GM21825 (cell line): ENCODE measurements around the gene SLC6A13.

ENCODE experiments used
- ATAC-seq: cut with Tn5 transposase; IDR thresholded peaks from one replicate; pipeline ENCODE4 v1.9.1; 2021; ENCODE audit warnings: mild to moderate bottlenecking, moderate library complexity; ENCODE audit not compliant: unreplicated experiment

SLC6A13 gene

DNA sequence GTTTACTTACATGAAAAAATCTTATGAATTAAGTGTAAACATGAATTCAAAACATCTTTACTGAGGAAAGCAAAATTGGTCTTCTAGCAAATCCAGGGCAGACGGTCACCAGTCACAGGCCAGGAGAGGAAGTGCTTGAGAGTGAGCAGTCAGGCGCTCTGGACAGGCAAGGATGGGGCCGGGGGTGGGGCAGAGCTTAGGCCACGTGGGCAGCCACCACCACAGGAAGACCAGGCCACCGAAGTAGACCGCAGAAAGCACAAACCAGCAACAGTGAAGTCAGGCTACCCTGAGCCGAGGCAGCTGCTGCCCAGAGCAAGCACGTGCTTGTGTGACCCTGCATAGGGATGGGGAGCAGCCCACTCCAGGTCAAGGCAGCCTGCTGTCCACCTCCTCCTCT lies 82.2 kb downstream of the SLC6A13 start:
- ATAC-seq = no peak

DNA sequence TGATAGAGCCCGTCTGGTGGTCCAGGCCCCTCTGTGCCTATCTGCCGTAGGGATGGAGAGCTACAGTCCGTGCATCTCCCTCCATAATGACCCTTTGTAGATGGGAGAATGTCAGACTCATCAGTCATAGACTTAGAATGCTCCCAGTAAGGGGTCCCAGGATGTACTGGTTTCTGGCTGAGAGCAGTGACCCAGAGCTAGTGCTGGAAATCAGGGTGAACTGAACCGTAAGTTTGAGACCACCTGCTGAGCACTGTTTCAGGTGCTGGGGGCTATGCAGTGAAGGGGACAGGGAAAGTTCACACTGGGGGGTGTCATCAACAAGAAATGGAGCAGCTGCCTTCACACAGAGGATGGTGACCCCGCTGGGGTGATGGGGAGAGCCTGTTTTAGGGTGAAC lies 82.8 kb downstream of the SLC6A13 start:
- ATAC-seq = no peak

DNA sequence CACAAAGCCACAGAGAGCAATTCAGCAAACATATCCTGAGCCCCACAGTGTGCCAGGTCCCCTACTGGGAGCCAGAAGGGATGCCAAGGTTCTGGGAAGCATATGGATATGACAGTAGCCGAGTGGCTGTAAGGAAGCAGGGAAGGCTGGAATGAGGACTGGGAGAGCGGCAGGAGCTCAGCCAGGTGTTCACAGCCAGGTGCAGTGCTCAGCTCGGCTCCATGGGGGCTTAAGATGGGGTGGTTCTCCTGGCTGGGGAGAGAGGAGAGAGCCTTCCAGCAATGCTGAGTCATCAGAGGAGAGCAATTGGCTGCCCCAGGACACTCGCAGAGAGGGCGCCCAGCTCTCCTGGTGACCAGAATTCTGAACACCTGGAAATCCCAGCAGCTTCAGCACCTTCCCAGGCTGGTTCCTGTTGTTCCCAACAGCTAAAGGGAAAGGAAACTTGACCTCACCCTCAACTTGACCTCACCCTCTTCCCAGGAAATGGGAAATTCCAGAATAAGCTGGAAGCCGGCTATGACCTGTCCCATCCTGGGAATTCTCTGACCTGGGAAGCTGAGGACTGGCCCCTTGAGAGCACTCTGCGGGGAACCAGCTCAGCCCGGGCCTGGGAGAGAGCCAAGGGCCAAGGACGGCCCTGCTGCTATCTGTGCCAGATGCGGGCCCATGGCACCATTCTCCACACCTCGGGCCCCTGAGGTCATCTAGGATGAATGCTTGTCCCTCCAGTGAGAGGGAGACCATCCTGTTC lies 83.3 kb downstream of the SLC6A13 start:
- no peak for ATAC-seq

DNA sequence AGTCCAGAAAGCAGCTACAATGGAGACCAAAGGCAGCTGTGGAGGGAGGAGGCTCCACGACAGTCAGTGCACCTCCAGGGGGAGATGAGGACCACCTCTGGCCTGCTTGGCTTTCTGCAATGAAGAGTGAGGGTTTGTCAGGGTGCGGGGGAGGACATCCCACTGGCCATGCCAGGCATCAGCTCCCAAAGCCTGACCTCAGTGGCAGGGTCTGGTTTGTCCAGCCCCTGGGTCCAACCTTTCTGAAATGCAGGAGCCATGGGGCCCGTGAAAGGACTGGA lies 83.9 kb downstream of the SLC6A13 start:
- ATAC-seq = no peak

DNA sequence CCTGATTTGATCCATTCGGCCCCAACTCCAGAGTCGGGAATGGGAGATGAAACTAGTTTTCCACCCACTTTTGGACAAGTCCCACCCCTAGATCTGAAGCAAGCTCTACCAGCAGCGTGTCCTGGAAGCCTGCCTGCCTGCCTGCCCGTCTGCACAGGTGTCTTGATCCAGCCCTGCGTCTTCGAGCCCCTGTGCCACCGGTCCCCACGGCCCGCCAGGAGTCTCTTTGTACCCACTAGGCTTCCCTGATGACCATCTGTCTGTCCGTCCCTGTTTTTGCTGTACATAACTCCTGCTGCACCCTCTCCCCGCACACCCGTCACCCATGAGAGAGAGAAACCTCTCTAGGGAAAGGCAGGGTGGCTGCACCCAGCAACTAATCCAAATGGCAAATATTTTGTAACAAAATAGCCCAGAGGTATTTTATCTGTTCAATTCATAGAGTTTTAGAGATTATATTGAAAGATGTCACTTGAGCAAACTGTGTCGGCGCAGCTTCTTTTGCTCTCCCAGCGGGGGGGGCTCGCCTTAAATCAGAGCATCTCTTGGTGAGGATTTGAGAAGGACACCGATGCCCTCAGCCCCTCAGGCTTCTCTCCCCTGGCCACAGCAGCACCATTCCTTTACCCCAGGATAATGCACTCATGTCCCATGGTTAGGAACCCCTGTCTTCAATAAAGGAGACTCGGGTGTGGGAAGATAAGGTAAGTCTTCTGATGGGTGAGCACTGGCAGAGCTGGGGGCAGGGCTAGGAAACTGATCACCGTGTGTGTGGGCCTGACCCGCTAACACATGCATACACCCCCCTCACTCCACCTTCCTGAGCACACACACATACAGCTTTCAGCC lies 84.4 kb downstream of the SLC6A13 start:
- no peak for ATAC-seq

DNA sequence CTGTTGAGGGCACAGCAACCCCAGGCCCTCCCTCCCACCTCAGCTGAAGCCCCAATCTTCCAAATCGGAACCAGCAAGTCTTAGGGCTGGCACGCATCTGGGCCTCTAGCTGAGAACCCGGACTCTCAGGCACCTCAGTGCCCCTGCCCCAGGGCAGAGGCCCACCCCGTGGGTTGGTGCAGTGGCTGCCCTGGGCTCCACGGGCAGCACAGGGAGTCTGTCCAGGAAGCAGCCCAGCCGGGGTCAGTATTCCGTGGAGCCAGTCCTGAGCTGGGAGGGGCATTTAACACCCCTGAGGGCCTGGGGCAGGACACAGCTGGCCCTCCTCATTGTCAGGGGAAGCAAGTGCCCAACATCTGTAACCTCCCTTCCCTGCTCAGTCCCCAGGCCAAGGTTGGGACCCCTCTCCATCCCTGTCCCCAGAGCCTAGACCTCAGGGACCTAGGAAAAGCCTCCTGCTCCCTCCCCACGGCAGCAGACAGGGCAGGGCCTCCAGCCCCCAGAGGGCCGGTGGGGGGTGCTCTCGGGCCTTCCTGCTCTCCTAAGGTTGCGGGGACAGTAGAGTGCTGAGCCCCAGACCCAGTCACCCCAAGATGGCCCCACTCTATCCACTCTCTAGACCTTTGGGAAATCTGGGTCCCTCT lies 85.2 kb downstream of the SLC6A13 start:
- ATAC-seq = no peak

DNA sequence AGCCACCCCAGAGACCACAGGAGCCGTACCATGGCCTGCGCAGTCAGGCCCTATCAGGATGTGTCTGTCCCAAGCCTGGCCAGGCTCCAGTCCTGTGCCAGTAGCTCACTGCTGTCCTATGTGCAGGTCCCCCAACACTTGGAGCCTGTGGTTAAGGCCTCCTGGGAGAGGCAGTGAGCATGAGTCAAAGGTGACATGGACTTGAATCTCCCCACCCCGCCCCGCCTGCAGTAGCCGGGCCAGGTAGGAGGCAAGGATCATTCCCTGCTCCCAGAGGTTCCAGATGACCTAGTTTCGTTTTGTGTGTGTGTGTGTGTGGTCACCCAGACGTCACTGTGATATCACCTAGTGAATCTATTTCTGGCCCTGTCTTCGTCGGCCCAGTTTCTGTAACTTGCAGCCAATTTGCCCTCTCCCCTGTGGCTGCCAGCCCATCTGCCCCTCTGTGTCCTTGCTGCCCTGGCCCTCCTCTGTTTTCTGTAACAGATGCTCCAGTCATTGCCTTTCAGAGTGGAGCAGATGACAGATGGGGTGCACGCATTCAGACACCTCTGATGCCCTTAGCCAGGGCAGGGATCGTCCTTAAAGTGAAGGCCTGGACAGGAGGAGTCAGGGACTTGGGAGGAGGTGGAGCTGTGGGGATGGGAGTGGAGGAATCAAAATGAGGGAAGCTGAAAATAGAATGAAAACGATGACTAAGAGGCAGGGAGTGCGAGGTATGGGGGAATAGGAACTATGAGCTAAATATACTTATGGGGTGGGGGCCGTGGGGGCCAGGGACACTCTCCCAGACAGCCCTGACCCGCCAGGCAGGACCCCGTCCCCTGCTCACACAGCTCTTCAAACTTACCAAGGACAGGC lies 86.1 kb downstream of the SLC6A13 start:
- ATAC-seq = no peak

DNA sequence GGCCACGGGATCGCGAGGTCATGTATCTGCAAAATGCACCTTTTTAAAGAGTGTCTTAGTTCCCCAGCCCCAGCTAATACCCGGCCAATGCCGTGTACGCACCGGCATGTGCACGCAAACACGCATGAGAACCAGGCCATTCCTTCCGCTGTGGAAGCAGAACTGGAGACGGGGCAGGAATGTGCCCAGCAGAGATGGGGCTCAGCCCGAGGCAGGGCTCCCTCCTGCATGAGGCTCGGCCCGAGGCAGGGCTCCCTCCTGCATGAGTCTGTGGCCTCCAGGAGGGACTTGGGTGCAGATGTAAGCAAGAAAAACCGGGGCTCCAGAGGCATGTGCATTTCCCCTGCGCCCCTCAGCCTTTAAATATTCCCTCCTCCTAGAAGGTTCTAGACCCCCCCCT lies 86.9 kb downstream of the SLC6A13 start:
- ATAC-seq = no peak

DNA sequence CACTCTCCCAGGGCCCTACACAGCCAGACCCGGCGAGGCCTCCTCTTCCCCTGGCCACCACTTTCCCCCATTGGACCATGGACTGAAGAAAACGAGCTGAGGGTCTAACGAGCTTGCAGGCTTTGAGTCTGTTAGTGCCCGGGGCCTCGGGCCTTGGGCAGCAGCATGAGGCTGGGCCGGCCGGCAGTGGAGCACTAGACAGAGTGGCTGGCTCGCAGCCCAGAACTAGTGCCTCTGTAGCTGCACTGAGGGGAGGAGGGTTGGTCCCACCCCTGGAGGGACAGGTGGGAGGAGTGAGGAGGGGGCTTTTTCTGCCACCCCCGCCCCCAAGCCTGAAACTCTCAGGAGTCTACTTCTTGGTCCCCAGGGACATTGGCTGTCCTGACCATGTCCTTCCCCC lies 87.4 kb downstream of the SLC6A13 start:
- no peak for ATAC-seq

DNA sequence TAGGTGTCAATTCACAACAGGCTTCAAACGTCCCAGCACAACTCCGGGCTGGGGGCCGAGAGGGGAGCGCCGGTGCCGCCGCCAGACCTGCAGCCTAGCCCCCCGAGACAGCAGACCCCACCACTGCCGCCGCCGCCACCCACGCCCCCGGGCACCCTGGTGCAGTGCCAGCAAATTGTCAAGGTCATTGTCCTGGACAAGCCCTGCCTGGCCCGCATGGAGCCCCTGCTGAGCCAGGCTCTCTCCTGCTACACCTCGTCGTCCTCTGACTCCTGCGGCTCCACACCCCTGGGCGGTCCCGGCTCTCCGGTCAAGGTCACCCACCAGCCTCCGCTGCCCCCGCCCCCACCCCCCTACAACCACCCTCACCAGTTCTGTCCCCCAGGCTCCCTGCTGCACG lies 88.0 kb downstream of the SLC6A13 start:
- ATAC-seq = no peak

DNA sequence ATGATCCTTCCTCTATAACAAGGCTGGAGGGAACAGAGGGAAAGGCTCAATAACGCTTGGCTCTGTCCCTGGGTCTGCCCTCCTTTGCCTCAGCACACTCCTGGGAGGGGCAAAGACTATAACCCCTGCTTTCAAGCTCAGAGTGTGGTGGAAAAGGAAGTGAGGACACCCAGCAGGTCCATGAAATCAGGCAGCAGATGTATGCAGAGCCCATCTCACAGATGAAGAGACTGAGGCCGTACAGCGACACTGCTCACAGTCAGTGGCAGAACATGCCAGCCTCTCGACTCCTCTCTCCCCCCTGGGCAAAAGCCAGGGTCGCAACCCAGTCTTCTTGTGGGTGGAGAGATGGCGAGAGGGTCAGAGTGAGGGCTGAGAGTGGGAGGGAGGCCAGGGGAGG lies 88.5 kb downstream of the SLC6A13 start:
- no peak for ATAC-seq

DNA sequence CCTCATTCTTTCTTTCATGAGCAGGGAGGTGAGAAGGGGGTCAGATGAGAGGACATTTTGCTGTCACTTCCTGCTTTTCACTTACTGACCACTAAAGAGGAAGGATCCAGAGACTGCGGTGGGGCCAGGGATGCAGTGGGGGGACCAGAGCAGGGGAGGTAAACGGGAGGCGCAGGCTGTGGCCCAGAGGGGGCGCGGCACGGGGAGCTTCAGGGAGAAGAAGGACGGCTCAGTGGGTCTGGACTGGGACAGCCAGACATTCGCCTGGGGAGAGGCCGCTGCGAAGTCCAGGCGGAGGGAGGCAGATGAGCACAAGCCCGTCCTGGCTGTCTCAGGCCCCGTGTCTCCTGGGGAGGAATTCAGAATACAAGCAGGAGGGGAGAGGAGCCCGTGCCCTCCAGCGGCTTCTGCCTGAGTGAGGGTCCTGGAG lies 89.9 kb downstream of the SLC6A13 start:
- no peak for ATAC-seq

DNA sequence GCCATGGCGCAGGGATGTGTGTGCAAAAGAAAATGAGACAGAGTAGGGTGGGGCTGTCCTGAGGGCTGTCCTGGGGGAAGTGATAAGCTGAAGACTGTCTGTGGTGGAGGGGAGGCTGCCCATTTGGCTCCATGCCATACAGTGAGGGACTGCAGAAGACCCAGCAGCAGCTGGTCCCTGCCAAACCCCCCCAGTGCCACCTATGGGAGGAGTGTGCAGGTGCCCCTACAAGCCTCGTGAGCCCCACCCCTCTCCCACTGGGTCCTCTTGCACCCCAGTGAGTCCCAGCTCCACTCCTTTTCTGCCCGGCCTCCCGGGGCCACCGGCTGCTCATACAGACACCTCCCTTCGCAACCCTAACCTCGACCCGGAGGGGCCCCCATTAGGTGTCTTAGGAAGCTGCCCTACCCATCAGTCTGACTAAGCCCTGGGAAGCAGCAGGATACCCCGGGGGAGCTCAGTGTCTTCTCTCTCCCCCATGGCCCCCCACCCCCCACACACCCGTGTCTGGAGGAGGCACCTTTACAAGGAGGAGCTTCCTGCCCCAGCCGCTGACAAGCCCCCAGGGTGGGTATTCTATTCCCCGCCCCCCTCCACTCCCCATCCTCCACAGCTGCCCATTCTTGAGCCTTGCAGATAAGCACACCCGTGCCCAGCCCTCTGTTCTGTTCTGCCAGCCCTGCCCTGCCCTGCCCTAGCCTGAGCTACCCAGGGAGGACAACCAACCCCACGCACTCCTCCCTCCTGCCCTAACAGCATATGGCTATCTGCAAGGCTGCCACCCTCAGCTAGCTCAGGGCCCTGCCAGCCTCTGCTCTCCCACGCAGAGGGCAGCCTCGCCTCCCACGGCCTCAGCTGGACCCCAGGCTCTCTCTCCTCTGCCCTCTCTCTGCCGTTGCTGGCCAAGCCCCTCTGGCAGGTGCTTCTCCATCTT lies 90.6 kb downstream of the SLC6A13 start:
- no peak for ATAC-seq

DNA sequence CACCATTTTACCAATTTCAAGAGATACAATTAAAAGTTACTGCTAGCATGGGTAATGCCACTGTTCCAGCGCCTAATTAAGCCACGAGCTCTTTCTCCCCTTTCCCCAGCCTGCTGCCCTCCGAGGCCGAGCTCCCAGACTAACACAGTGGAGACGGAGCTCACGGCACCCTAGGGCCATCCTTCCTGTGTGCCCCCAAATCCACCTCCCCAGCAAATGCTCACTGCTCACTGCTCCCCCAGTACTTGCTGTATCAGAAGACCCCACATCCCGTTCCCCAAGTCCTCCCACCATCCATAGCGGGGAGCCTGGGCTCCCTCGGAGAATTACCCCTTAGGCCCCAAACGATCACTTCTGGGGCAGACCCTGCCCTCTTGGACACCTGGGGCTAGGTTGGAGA lies 91.4 kb downstream of the SLC6A13 start:
- no peak for ATAC-seq
